MCF 10A (cell line): ENCODE measurements around the gene PXK. TPM values are rescaled to one million over a fixed set of nuclear protein-coding genes. Genes with fewer than 3 reads are reported as not detected.
A peak's percentile ranks its signal among the peaks of the same experiment; 100 is the strongest.

Experiments used
- BruUV-seq: library from RNA; stranded (reverse); fragments of 400-500 nt; replicated peaks from 2 replicates; lab custom pipeline; 2021; lab: Mats Ljungman, UMichigan
- CTCF ChIA-PET: fragments of 300-600 bp; sonication (Branson Sonifier 250); formaldehyde crosslinking; extraction: SDS; loops from one replicate; lab custom pipeline; 2021; ENCODE audit warnings: antibody characterized with exemption, inconsistent platforms; lab: Yijun Ruan, JAX
- POLR2A ChIA-PET: fragments of 300-600, 350-650 bp; sonication (Branson Sonifier 250); formaldehyde crosslinking; extraction: SDS; loops from one replicate; lab custom pipeline; 2020; ENCODE audit warnings: antibody characterized with exemption, inconsistent platforms; lab: Yijun Ruan, JAX
- DNase-seq: peaks from one replicate; pipeline ENCODE4 v3.0.0-alpha.2; 2018; ENCODE audit not compliant: unreplicated experiment
- H3K27ac Mint-ChIP-seq: one replicate; pipeline ENCODE4 v1.8.0; 2022; ENCODE audit warnings: mild to moderate bottlenecking, low read depth, mixed read lengths; ENCODE audit not compliant: unreplicated experiment
- H3K27me3 Mint-ChIP-seq: one replicate; pipeline ENCODE4 v1.8.0; 2022; ENCODE audit warnings: mixed read lengths; ENCODE audit not compliant: insufficient read depth, unreplicated experiment
- H3K36me3 Mint-ChIP-seq: one replicate; pipeline ENCODE4 v1.8.0; 2022; ENCODE audit warnings: mild to moderate bottlenecking, moderate library complexity, mixed read lengths; ENCODE audit not compliant: insufficient read depth, unreplicated experiment
- H3K4me1 Mint-ChIP-seq: one replicate; pipeline ENCODE4 v1.8.0; 2022; ENCODE audit warnings: mixed read lengths; ENCODE audit not compliant: insufficient read depth, unreplicated experiment
- H3K4me3 Mint-ChIP-seq: one replicate; pipeline ENCODE4 v1.8.0; 2022; ENCODE audit warnings: mild to moderate bottlenecking, moderate library complexity, mixed read lengths; ENCODE audit not compliant: unreplicated experiment
- H3K9me3 Mint-ChIP-seq: one replicate; pipeline ENCODE4 v1.8.0; 2022; ENCODE audit warnings: mixed read lengths; ENCODE audit not compliant: unreplicated experiment
- intact Hi-C: fragments of 100-400 bp; cut with micrococcal nuclease; formaldehyde crosslinking; loops from 2 replicates; pipeline ENCODE4 v1.14.1; 2022
- total RNA-seq: library from RNA; stranded (reverse); gene quantifications from 2 replicates; pipeline ENCODE4 v1.2.3, GENCODE V29; 2022
- TF ChIP-seq, protein P1 (sequence below): fragments of 200-600 bp; IDR thresholded peaks from one replicate; pipeline ENCODE4 v1.8.0; 2022; ENCODE audit warnings: antibody characterized with exemption, mild to moderate bottlenecking; ENCODE audit not compliant: unreplicated experiment

The PXK gene
- total RNA-seq, 1 experiment from 2014 or later: 62.2 TPM

- H3K27ac Mint-ChIP-seq: no peak overlapping the region
- CTCF ChIA-PET: interaction anchor here (0.7 to 2.1 kb wide), 4 partner anchors 65 to 161 kb away, joined by 3 to 8 read pairs (median 4); partner anchors contain the start of genes HTD2 and RPP14
- TF ChIP-seq, protein P1, sequence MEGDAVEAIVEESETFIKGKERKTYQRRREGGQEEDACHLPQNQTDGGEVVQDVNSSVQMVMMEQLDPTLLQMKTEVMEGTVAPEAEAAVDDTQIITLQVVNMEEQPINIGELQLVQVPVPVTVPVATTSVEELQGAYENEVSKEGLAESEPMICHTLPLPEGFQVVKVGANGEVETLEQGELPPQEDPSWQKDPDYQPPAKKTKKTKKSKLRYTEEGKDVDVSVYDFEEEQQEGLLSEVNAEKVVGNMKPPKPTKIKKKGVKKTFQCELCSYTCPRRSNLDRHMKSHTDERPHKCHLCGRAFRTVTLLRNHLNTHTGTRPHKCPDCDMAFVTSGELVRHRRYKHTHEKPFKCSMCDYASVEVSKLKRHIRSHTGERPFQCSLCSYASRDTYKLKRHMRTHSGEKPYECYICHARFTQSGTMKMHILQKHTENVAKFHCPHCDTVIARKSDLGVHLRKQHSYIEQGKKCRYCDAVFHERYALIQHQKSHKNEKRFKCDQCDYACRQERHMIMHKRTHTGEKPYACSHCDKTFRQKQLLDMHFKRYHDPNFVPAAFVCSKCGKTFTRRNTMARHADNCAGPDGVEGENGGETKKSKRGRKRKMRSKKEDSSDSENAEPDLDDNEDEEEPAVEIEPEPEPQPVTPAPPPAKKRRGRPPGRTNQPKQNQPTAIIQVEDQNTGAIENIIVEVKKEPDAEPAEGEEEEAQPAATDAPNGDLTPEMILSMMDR: no peak
These were observed 134.3 kb downstream of the PXK start for GRCh38 chr3:58466899-58467563.

DNA sequence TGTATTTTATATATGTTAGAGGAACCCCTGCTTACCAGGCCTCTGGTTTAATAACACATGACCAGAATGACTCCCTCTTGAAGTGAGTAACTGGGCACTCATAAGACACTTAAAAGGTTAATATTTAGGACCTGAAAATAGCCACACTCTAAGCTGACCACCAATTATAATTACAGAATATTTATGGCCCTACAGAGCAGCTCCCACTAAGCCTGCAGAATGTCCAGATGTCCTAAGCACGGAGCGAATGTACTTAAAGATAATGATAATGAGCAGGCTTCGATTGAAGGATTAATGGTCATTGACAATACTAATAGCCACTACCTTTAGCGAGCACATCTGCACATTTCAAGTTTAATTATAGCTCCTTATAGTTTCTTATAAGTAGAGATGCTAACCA lies 136.4 kb downstream of the PXK start:
- Mint-ChIP-seq H3K27ac (no peak overlapping the region), H3K9me3 (no peaks in the 10 kb centered on the region), H3K36me3 (no peaks in the 10 kb centered on the region), H3K4me1 (peaks cover 13% of the 10 kb centered on the region), H3K27me3 (no peaks in the 10 kb centered on the region), H3K4me3 (no peak overlapping the region)
- POLR2A ChIA-PET: interaction anchor here (0.6 to 4.1 kb wide), 6 partner anchors 25 to 247 kb away, joined by 3 to 54 read pairs (median 4); partner anchors contain the start of gene KCTD6
- TF ChIP-seq, protein P1: no peak
- CTCF ChIA-PET: interaction anchor here (0.6 to 6.7 kb wide), 9 partner anchors 23 to 87 kb away, joined by 3 to 60 read pairs (median 3); partner anchors contain the start of genes ACOX2 and KCTD6
- BruUV-seq: no TSS peak
- no peak for DNase-seq
- intact Hi-C loops: no loop called here

More at GRCh38 chr3:58466899-58467563, 134.3 kb downstream of the PXK start:
- no peak for DNase-seq
- BruUV-seq: no TSS peak
- POLR2A ChIA-PET: interaction anchor here (0.5 to 1.2 kb wide), 3 partner anchors 10 to 25 kb away, joined by 3 to 4 read pairs (median 3); partner anchors contain the start of gene KCTD6
- Mint-ChIP-seq H3K4me3 (no peak overlapping the region), H3K4me1 (peaks cover 26% of the 10 kb centered on the region), H3K36me3 (peaks cover 6% of the 10 kb centered on the region), H3K27me3 (no peaks in the 10 kb centered on the region), H3K9me3 (no peaks in the 10 kb centered on the region)
- intact Hi-C loops: no loop called here

DNA sequence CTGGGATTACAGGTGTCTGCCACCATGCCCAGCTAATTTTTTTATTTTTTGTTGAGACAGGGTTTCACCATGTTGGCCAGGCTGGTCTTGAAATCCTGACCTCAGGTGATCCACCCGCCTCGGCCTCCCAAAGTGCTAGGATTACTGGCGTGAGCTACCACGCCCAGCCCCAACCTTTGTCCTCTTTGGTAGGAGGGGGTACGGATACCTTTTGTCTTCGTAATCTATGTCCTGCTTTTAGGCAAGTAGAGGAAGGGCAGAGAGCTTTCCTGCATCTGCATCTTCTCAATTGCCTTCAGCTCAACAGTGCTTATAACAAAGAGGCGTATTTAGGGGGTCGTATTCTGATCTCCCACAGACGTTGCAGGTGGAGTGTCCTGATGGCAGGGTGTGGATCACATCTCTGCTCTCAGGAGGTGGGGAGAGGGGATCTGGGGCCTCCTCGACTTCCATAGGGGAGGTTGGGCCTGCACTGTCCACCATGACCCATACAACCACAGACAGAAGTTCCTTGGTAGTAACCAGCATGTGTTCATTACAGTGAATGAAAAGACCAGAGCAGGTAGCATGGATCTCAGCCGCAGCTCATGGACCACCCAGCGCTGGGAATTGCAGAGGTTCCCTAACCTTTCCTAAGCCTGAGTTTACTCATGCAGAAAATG lies 137.8 kb downstream of the PXK start:
- peak overlapping the region; percentile 30 for H3K4me3 Mint-ChIP-seq
- H3K36me3 Mint-ChIP-seq: no peaks in the 10 kb centered on the region
- no peak for DNase-seq
- CTCF ChIA-PET: interaction anchor here (0.6 to 6.7 kb wide), 13 partner anchors 8 to 192 kb away, joined by 3 to 60 read pairs (median 4); partner anchors contain the start of genes ACOX2 and KCTD6
- TF ChIP-seq, protein P1: no peak
- intact Hi-C loops: loop anchor here (2.0 kb wide), 1 partner anchor 16 kb away; no protein-coding TSS in a partner anchor
- no TSS peak for BruUV-seq
- H3K27me3 Mint-ChIP-seq: no peaks in the 10 kb centered on the region
- peaks cover 13% of the 10 kb centered on the region for H3K4me1 Mint-ChIP-seq
- peak overlapping the region; percentile 82 for H3K27ac Mint-ChIP-seq
- POLR2A ChIA-PET: interaction anchor here (0.6 to 4.1 kb wide), 10 partner anchors 13 to 665 kb away, joined by 3 to 54 read pairs (median 11); partner anchors contain the start of genes KCTD6 and PDHB
- H3K9me3 Mint-ChIP-seq: no peaks in the 10 kb centered on the region
